Esophagus muscularis mucosa (tissue), 4 donors: ENCODE data around the gene MINDY3. TPM values are rescaled to one million over a fixed set of nuclear protein-coding genes. Genes with fewer than 3 reads are reported as not detected.

Experiments
- DNase-seq: peaks from one replicate; pipeline ENCODE4 v3.0.0-alpha.2; 2017; ENCODE audit errors: extremely low spot score
- H3K27ac ChIP-seq, 4 donors: fragments of 200-600 bp; sonication (generic); replicated peaks in 1 of 4; 1 replicate in 3 of 4; 2 replicates in 1 of 4; pipeline ENCODE4 v1.5.1; 2016 to 2019; ENCODE audit warnings: mild to moderate bottlenecking in 1 of 4
- H3K27me3 ChIP-seq, 4 donors: fragments of 200-600 bp; sonication (generic); one replicate each; pipeline versions ENCODE4 v1.5.1 to v1.6.0; 2016 to 2019
- H3K36me3 ChIP-seq, 4 donors: fragments of 200-600 bp; sonication (generic); one replicate each; pipeline ENCODE4 v1.5.1; 2016 to 2019
- H3K4me1 ChIP-seq, 4 donors: fragments of 200-600 bp; sonication (generic); one replicate each; pipeline ENCODE4 v1.5.1; 2016 to 2019
- H3K4me3 ChIP-seq, 4 donors: fragments of 200-600 bp; sonication (generic); 1 replicate in 2 of 4; 2 replicates in 2 of 4; pipeline ENCODE4 v1.5.1; 2016 to 2019; ENCODE audit warnings: mild to moderate bottlenecking in 4 of 4, moderate library complexity in 1 of 4
- H3K9me3 ChIP-seq, 4 donors: fragments of 200-600 bp; sonication (generic); 1 replicate in 3 of 4; 2 replicates in 1 of 4; pipeline ENCODE4 v1.5.1; 2016 to 2019
- CTCF ChIP-seq, 3 experiments: fragments of 200-600 bp in 2 of 3; fragments of 450-650 bp in 1 of 3; sonication (generic) in 2 of 3; IDR thresholded peaks; one replicate each; pipeline ENCODE4 v1.5.1; 2017 to 2019; ENCODE audit warnings: antibody characterized with exemption in 3 of 3, mild to moderate bottlenecking in 2 of 3, moderate library complexity in 1 of 3
- EP300 ChIP-seq: sonication (generic); formaldehyde crosslinking; IDR thresholded peaks from one replicate; pipeline ENCODE4 v1.6.1; 2017; ENCODE audit warnings: antibody characterized with exemption
- POLR2A ChIP-seq: fragments of 450-650 bp; IDR thresholded peaks from one replicate; pipeline ENCODE4 v1.6.1; 2017; ENCODE audit warnings: antibody characterized with exemption, moderate library complexity, mild to moderate bottlenecking, low read depth
- POLR2AphosphoS5 ChIP-seq, 2 donors: sonication (generic); formaldehyde crosslinking; IDR thresholded peaks; one replicate each; pipeline ENCODE4 v1.6.1; 2017; ENCODE audit warnings: antibody characterized with exemption in 2 of 2
- WGBS: methylation state at CpG from one replicate; pipeline ENCODE4 v1.1.5; 2018; 5-methylcytosine and 5-hydroxymethylcytosine counted together
- intact Hi-C: fragments of 100-400 bp; cut with DNase I; formaldehyde crosslinking; loops from one replicate; pipeline ENCODE4 v1.15.1; 2023
- total RNA-seq, 4 donors: library from RNA; depleted of rRNA; stranded (reverse); fragments of >200 nt; gene quantifications; one replicate each; pipeline versions ENCODE4 v1.1.0 to v1.2.1, GENCODE V29; 2016

Gene MINDY3
- 10 to 100 TPM; 23.8 to 34.3 (median 28.4) TPM for total RNA-seq

DNA sequence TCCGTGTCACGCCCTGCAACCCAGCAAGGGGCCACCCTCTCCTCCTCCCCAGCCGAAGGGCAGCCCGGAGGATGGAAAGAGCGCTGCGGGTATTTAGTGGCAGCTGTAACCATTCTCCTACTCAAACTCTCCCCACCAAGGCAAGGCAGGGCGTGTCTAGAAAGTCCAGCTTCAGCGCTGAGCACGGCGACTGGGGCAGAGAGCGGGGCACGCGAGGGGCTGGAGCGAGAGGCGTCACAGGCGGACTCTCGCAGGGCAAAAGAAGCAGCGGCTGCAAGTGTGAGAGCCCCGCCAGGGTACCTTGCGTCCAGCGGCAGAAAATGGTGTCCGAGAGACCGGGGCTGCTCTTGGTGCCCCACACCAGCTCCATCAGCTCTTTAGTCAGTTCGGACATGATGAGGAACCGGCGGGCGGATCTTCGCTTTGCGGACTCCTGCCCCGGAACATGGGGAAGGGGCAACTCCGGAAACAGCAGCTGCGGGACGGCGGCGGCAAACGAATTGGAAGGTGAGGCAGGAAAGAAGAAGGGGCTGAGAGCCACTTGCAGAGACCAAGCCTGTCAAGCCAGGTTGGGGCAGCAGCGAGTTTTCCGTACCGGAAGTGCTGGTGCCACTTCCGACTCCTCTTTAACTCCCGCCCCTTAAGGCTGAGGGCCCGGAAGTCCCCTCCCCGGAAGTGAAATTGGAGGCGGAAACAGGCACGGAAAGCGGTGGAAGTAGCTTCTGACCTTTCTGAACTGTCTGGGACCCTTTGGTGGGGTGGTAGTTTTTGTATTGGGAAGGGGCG, at the start of gene MINDY3:
Gene MINDY3, minus strand, starts transcription at position 602 of the 786 bp plus-strand sequence. Its CDS starts 208 bp downstream, at position 394.
- no peaks in the 10 kb centered on the region for H3K9me3 ChIP-seq
- peak; percentile 95 for DNase-seq
- peaks cover 33 to 43% (median 36%) of the 10 kb centered on the region in 4 donors for H3K4me1 ChIP-seq
- H3K27ac ChIP-seq = peak within 1 kb of the TSS; percentile 74 to 82 (median 79)
- peaks cover 0 to 6% (median 0%) of the 10 kb centered on the region in 4 donors for H3K27me3 ChIP-seq
- intact Hi-C loops = no loop called here
- H3K4me3 ChIP-seq = peak within 1 kb of the TSS; percentile 75 to 97 (median 90)
- TF ChIP-seq EP300 = no peak
- peak; percentile 62 to 69 for TF ChIP-seq POLR2AphosphoS5 (IDR thresholded peaks at IDR 0.05)
- no peaks in the 10 kb centered on the region for H3K36me3 ChIP-seq
- WGBS = 1% methylated on average over 20 of the region's 47 CpGs

DNA sequence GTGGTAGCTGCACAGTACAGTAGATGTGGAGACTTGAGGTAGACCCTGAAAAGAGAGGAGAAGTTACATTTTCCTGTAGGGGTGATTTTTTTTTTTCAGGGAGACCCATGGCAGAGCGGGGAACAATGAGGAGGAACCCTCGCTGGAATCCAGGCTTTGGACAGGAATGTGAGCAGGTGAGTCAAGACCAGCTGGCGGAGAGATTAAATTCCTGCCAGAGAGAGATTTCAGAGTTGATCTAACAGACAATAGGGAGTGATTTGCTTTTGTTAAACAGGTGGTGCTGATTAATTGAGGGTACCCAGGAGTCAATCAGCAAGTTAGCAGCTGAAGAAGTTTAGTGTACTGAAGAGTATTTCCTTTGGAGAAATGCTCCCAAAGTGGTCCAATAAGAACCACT, 41.6 kb upstream of the MINDY3 start:
- peaks cover 0 to 16% (median 0%) of the 10 kb centered on the region in 4 donors for H3K27me3 ChIP-seq
- H3K4me3 ChIP-seq = no peak overlapping the region
- TF ChIP-seq POLR2A (no peak), POLR2AphosphoS5 (IDR thresholded peaks at IDR 0.05) (no peak), EP300 (no peak), CTCF (IDR thresholded peaks at IDR 0.05) (no peak)
- no peak for DNase-seq
- intact Hi-C loops = no loop called here
- no peaks in the 10 kb centered on the region for H3K4me1 ChIP-seq
- WGBS = 54% methylated on average over 3 of the region's 3 CpGs
- H3K36me3 ChIP-seq = no peaks in the 10 kb centered on the region
- H3K27ac ChIP-seq = no peak overlapping the region
- H3K9me3 ChIP-seq = no peaks in the 10 kb centered on the region

- H3K27ac ChIP-seq = no peak overlapping the region
- DNase-seq = no peak
- intact Hi-C loops = no loop called here
- H3K36me3 ChIP-seq = no peaks in the 10 kb centered on the region
- 72% methylated on average over 4 of the region's 4 CpGs for WGBS
- TF ChIP-seq EP300 (no peak), POLR2A (no peak), POLR2AphosphoS5 (IDR thresholded peaks at IDR 0.05) (no peak), CTCF (IDR thresholded peaks at IDR 0.05) (peak in 1 of 3 experiments; percentile 18)
- H3K4me1 ChIP-seq = no peaks in the 10 kb centered on the region
- H3K9me3 ChIP-seq = no peaks in the 10 kb centered on the region
- peaks cover 0 to 35% (median 0%) of the 10 kb centered on the region in 4 donors for H3K27me3 ChIP-seq
- no peak overlapping the region for H3K4me3 ChIP-seq
Measured at GRCh38 chr10:15898046-15898445, 37.7 kb upstream of the MINDY3 start.

DNA sequence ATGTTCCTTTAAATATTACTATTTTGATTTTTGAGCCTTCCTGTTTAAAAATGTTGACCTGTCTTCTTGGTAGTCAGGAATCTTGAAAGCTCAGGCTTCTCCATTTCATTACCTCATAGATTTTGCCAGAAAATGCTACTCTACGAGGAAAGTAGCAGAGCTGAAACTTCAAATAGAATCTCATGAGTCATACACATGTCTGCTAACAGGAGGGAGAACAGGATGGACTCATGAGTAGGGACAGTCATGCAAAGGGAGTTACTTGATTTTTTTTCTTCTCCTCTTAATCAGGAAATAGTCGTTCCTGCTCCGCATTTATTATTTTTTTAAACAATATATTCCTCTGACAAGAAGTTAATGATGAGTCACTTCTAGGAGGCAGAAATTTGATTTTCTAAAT, 37.0 kb upstream of the MINDY3 start:
- no peak for TF ChIP-seq EP300
- no peak for TF ChIP-seq CTCF (IDR thresholded peaks at IDR 0.05)
- TF ChIP-seq POLR2AphosphoS5 (IDR thresholded peaks at IDR 0.05) = no peak
- no peak for TF ChIP-seq POLR2A
- Histone ChIP-seq H3K27ac (no peak overlapping the region), H3K4me3 (no peak overlapping the region), H3K9me3 (no peaks in the 10 kb centered on the region), H3K4me1 (no peaks in the 10 kb centered on the region), H3K36me3 (no peaks in the 10 kb centered on the region), H3K27me3 (peaks cover 0 to 35% (median 0%) of the 10 kb centered on the region in 4 donors)
- WGBS = 54% methylated on average over 3 of the region's 3 CpGs
- intact Hi-C loops = no loop called here
- no peak for DNase-seq

- H3K4me3 ChIP-seq = no peak overlapping the region
- H3K27me3 ChIP-seq = peaks cover 0 to 35% (median 0%) of the 10 kb centered on the region in 4 donors
- intact Hi-C loops = no loop called here
- no peaks in the 10 kb centered on the region for H3K36me3 ChIP-seq
- H3K27ac ChIP-seq = no peak overlapping the region
- no peak for DNase-seq
- H3K9me3 ChIP-seq = no peaks in the 10 kb centered on the region
- 97% methylated on average over 4 of the region's 4 CpGs for WGBS
- no peak for TF ChIP-seq POLR2AphosphoS5 (IDR thresholded peaks at IDR 0.05)
- no peak for TF ChIP-seq EP300
- no peak for TF ChIP-seq POLR2A
- no peak for TF ChIP-seq CTCF (IDR thresholded peaks at IDR 0.05)
- H3K4me1 ChIP-seq = no peaks in the 10 kb centered on the region
Measured at GRCh38 chr10:15896654-15897053, 36.3 kb upstream of the MINDY3 start.
